Thyroid gland (tissue), 4 donors: ENCODE measurements around the gene LYRM7.

Experiments
- CTCF ChIP-seq, 6 experiments: fragments of 200-600 bp in 3 of 6; fragments of 450-650 bp in 3 of 6; sonication (generic) in 3 of 6; IDR thresholded peaks; one replicate each; pipeline ENCODE4 v1.5.1; 2016 to 2019; ENCODE audit warnings: antibody characterized with exemption in 6 of 6, mild to moderate bottlenecking in 2 of 6, inconsistent platforms in 1 of 6, moderate library complexity in 1 of 6
- POLR2A ChIP-seq, 2 donors: fragments of 450-650 bp; IDR thresholded peaks; one replicate each; pipeline ENCODE4 v1.6.1; 2017; ENCODE audit warnings: antibody characterized with exemption in 2 of 2, mild to moderate bottlenecking in 2 of 2, moderate library complexity in 1 of 2

GRCh38 chr5:131229623-131230022 lies 58.9 kb downstream of the LYRM7 start:
- TF ChIP-seq CTCF (IDR thresholded peaks at IDR 0.05) (no peak), POLR2A (IDR thresholded peaks at IDR 0.05) (no peak)
